Right lobe of liver (tissue), 4 donors: Measurements from ENCODE around the gene MDP1.

Source experiments
- POLR2A ChIP-seq: fragments of 450-650 bp; IDR thresholded peaks from one replicate; pipeline ENCODE4 v1.6.1; 2017; ENCODE audit warnings: antibody characterized with exemption, mild to moderate bottlenecking
- TF ChIP-seq, protein P1 (sequence below), 4 donors: fragments of 200-600 bp in 3 of 4; fragments of 450-650 bp in 1 of 4; IDR thresholded peaks; one replicate each; pipeline versions ENCODE4 v1.5.1 to v1.8.0; 2016 to 2022; ENCODE audit warnings: antibody characterized with exemption in 4 of 4, mild to moderate bottlenecking in 2 of 4
- donor health status: DM: no; HTN: no; CAD: no.
- donor health status: DM: no; HTN: no; CAD: no.
- donor health status: DM: no; HTN: yes; CAD: no.

DNA sequence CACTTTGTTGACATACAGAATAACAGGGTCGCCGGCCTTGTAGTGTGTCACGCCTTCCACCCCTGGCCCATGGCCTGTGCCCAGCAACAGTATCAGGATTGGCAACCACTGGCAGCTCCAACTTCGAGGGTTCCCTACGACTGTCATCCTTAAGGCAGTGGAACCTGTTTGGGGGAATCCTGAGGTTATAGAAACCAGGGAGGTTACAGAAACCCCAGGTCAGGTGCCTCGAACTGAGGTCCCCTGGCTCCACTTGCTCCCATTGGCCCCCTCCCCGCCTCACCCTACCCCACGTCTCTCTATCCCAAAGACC is 21.0 kb downstream of the MDP1 start:
- TF ChIP-seq, protein P1, sequence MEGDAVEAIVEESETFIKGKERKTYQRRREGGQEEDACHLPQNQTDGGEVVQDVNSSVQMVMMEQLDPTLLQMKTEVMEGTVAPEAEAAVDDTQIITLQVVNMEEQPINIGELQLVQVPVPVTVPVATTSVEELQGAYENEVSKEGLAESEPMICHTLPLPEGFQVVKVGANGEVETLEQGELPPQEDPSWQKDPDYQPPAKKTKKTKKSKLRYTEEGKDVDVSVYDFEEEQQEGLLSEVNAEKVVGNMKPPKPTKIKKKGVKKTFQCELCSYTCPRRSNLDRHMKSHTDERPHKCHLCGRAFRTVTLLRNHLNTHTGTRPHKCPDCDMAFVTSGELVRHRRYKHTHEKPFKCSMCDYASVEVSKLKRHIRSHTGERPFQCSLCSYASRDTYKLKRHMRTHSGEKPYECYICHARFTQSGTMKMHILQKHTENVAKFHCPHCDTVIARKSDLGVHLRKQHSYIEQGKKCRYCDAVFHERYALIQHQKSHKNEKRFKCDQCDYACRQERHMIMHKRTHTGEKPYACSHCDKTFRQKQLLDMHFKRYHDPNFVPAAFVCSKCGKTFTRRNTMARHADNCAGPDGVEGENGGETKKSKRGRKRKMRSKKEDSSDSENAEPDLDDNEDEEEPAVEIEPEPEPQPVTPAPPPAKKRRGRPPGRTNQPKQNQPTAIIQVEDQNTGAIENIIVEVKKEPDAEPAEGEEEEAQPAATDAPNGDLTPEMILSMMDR (IDR thresholded peaks at IDR 0.05): no peak
- TF ChIP-seq POLR2A: no peak
